Esophagus squamous epithelium (tissue), 4 donors: ENCODE measurements around the gene AIPL1.

Source experiments
- CTCF ChIP-seq, 6 experiments: fragments of 450-650 bp in 4 of 6; fragments of 200-600 bp in 2 of 6; sonication (generic) in 2 of 6; IDR thresholded peaks; one replicate each; pipeline ENCODE4 v1.5.1; 2016 to 2019; ENCODE audit warnings: antibody characterized with exemption in 6 of 6, mild to moderate bottlenecking in 4 of 6, moderate library complexity in 4 of 6
- POLR2A ChIP-seq, 4 donors: fragments of 450-650 bp; IDR thresholded peaks; one replicate each; pipeline ENCODE4 v1.6.1; 2017; ENCODE audit warnings: antibody characterized with exemption in 4 of 4, mild to moderate bottlenecking in 4 of 4, moderate library complexity in 3 of 4

DNA sequence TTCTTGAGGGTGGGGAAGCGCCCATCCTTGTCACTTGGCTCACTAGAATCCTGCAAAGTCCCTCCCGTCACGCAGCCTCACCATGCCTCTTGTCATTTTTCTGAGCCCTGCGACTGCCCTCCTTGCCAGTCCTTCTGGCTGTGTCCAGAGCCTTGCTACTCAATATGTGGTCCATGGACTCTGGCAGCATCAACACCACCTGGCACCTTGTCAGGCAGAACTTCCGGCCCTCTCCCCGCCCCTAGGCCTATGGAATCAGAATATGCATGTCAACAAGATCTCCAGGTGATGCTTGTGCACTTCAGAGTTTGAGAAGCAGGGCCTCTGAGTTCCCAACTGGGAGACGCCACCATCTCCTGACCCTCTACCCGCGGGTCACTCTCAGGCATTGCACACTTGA lies 21.4 kb upstream of the AIPL1 start:
- TF ChIP-seq CTCF (IDR thresholded peaks at IDR 0.05) (no peak), POLR2A (IDR thresholded peaks at IDR 0.05) (no peak)
